ENCODE data around the gene POLE.

POLE gene

GRCh38 chr12:132635076-132635955 lies 51.8 kb downstream of the POLE start:
- 94% methylated on average over 29 of the region's 29 CpGs for WGBS
- Histone ChIP-seq H2BK12ac (ENCODE audit: low read length in 2 of 2) (no peak overlapping the region), H2AK5ac (ENCODE audit: low read length, severe bottlenecking) (no peak overlapping the region), H3K18ac (ENCODE audit: low read depth in 1 of 2, low read length in 2 of 2) (no peak overlapping the region), H3K79me1 (replicated peaks; ENCODE audit: low read length, poor library complexity, severe bottlenecking) (peaks cover 2% of the 10 kb centered on the region), H3K27me3 (ENCODE audit: control insufficient read depth in 1 of 2, insufficient read depth in 1 of 2, low read length in 2 of 2) (no peaks in the 10 kb centered on the region), H2AFZ (ENCODE audit: low read depth, low read length) (no peak overlapping the region), H4K91ac (ENCODE audit: low read length) (peak overlapping the region; percentile 54), H3K27ac (ENCODE audit: low read length, poor library complexity, severe bottlenecking) (no peak overlapping the region), H2BK120ac (ENCODE audit: low read depth, low read length) (no peak overlapping the region), H3K9ac (ENCODE audit: low read length) (no peak overlapping the region), H3K9me3 (ENCODE audit: control insufficient read depth, low read length) (no peaks in the 10 kb centered on the region), H3K14ac (ENCODE audit: low read length in 2 of 2) (no peak overlapping the region), H3K4me2 (ENCODE audit: low read length, poor library complexity, severe bottlenecking) (no peak overlapping the region), H2BK15ac (ENCODE audit: low read depth, poor library complexity, severe bottlenecking) (peak overlapping the region; percentile 37), H3K4me3 (ENCODE audit: insufficient read depth in 1 of 2, low read depth in 1 of 2, low read length in 2 of 2) (no peak overlapping the region), H4K8ac (ENCODE audit: low read length) (no peak overlapping the region), H3K23ac (ENCODE audit: low read length in 2 of 2) (no peak overlapping the region), H2BK5ac (ENCODE audit: low read depth, low read length, poor library complexity, severe bottlenecking) (no peak overlapping the region), H3K4ac (ENCODE audit: low read depth in 1 of 2, low read length in 2 of 2) (no peak overlapping the region), H3K4me1 (ENCODE audit: control insufficient read depth, insufficient read depth, low read depth, low read length) (peaks cover 6% of the 10 kb centered on the region), H3K36me3 (ENCODE audit: control insufficient read depth in 1 of 2, insufficient read depth in 2 of 2, low read depth in 1 of 2, low read length in 2 of 2) (peaks cover 64 to 68% of the 10 kb centered on the region in 2 experiments)
- DNase-seq = no peak

- H3K4me2 ChIP-seq (ENCODE audit: low read length, poor library complexity, severe bottlenecking) = no peak overlapping the region
- no peak overlapping the region for H3K4me3 ChIP-seq (ENCODE audit: insufficient read depth in 1 of 2, low read depth in 1 of 2, low read length in 2 of 2)
- H3K14ac ChIP-seq (ENCODE audit: low read length in 2 of 2) = no peak overlapping the region
- H2BK15ac ChIP-seq (ENCODE audit: low read depth, poor library complexity, severe bottlenecking) = no peak overlapping the region
- H2BK12ac ChIP-seq (ENCODE audit: low read length in 2 of 2) = no peak overlapping the region
- H3K4me1 ChIP-seq (ENCODE audit: control insufficient read depth, insufficient read depth, low read depth, low read length) = peaks cover 6% of the 10 kb centered on the region
- H3K18ac ChIP-seq (ENCODE audit: low read depth in 1 of 2, low read length in 2 of 2) = no peak overlapping the region
- no peak overlapping the region for H3K4ac ChIP-seq (ENCODE audit: low read depth in 1 of 2, low read length in 2 of 2)
- H3K36me3 ChIP-seq (ENCODE audit: control insufficient read depth in 1 of 2, insufficient read depth in 2 of 2, low read depth in 1 of 2, low read length in 2 of 2) = peaks cover 64 to 71% of the 10 kb centered on the region in 2 experiments
- no peak overlapping the region for H3K27ac ChIP-seq (ENCODE audit: low read length, poor library complexity, severe bottlenecking)
- H3K27me3 ChIP-seq (ENCODE audit: control insufficient read depth in 1 of 2, insufficient read depth in 1 of 2, low read length in 2 of 2) = no peaks in the 10 kb centered on the region
- H3K9me3 ChIP-seq (ENCODE audit: control insufficient read depth, low read length) = no peaks in the 10 kb centered on the region
- H4K91ac ChIP-seq (ENCODE audit: low read length) = no peak overlapping the region
- no peak overlapping the region for H3K9ac ChIP-seq (ENCODE audit: low read length)
- no peak overlapping the region for H2BK5ac ChIP-seq (ENCODE audit: low read depth, low read length, poor library complexity, severe bottlenecking)
- no peak overlapping the region for H2BK120ac ChIP-seq (ENCODE audit: low read depth, low read length)
- no peak overlapping the region for H3K23ac ChIP-seq (ENCODE audit: low read length in 2 of 2)
- H3K79me1 ChIP-seq (replicated peaks; ENCODE audit: low read length, poor library complexity, severe bottlenecking) = no peaks in the 10 kb centered on the region
- no peak overlapping the region for H2AK5ac ChIP-seq (ENCODE audit: low read length, severe bottlenecking)
- no peak overlapping the region for H4K8ac ChIP-seq (ENCODE audit: low read length)
- H2AFZ ChIP-seq (ENCODE audit: low read depth, low read length) = no peak overlapping the region
- 96% methylated on average over 21 of the region's 21 CpGs for WGBS
- DNase-seq = no peak
These were observed 52.6 kb downstream of the POLE start for GRCh38 chr12:132634411-132634990.

GRCh38 chr12:132633901-132634300 lies 53.2 kb downstream of the POLE start:
- Histone ChIP-seq H2AFZ (ENCODE audit: low read depth, low read length) (no peak overlapping the region), H3K14ac (ENCODE audit: low read length in 2 of 2) (no peak overlapping the region), H3K79me1 (replicated peaks; ENCODE audit: low read length, poor library complexity, severe bottlenecking) (no peaks in the 10 kb centered on the region), H3K36me3 (ENCODE audit: control insufficient read depth in 1 of 2, insufficient read depth in 2 of 2, low read depth in 1 of 2, low read length in 2 of 2) (peaks cover 63 to 74% of the 10 kb centered on the region in 2 experiments), H2AK5ac (ENCODE audit: low read length, severe bottlenecking) (no peak overlapping the region), H3K4ac (ENCODE audit: low read depth in 1 of 2, low read length in 2 of 2) (no peak overlapping the region), H3K9me3 (ENCODE audit: control insufficient read depth, low read length) (no peaks in the 10 kb centered on the region), H3K27ac (ENCODE audit: low read length, poor library complexity, severe bottlenecking) (no peak overlapping the region), H3K4me2 (ENCODE audit: low read length, poor library complexity, severe bottlenecking) (no peak overlapping the region), H3K4me3 (ENCODE audit: insufficient read depth in 1 of 2, low read depth in 1 of 2, low read length in 2 of 2) (no peak overlapping the region), H3K27me3 (ENCODE audit: control insufficient read depth in 1 of 2, insufficient read depth in 1 of 2, low read length in 2 of 2) (no peaks in the 10 kb centered on the region), H3K4me1 (ENCODE audit: control insufficient read depth, insufficient read depth, low read depth, low read length) (peaks cover under 1% of the 10 kb centered on the region), H4K91ac (ENCODE audit: low read length) (no peak overlapping the region), H3K18ac (ENCODE audit: low read depth in 1 of 2, low read length in 2 of 2) (no peak overlapping the region), H4K8ac (ENCODE audit: low read length) (no peak overlapping the region), H2BK12ac (ENCODE audit: low read length in 2 of 2) (no peak overlapping the region), H2BK120ac (ENCODE audit: low read depth, low read length) (no peak overlapping the region), H2BK15ac (ENCODE audit: low read depth, poor library complexity, severe bottlenecking) (no peak overlapping the region), H3K23ac (ENCODE audit: low read length in 2 of 2) (no peak overlapping the region), H2BK5ac (ENCODE audit: low read depth, low read length, poor library complexity, severe bottlenecking) (no peak overlapping the region), H3K9ac (ENCODE audit: low read length) (no peak overlapping the region)
- DNase-seq = no peak
- 93% methylated on average over 9 of the region's 10 CpGs for WGBS

GRCh38 chr12:132633398-132633797 lies 53.7 kb downstream of the POLE start:
- DNase-seq = no peak
- Histone ChIP-seq H3K9ac (ENCODE audit: low read length) (no peak overlapping the region), H3K4me2 (ENCODE audit: low read length, poor library complexity, severe bottlenecking) (no peak overlapping the region), H3K18ac (ENCODE audit: low read depth in 1 of 2, low read length in 2 of 2) (no peak overlapping the region), H2BK12ac (ENCODE audit: low read length in 2 of 2) (no peak overlapping the region), H3K4me3 (ENCODE audit: insufficient read depth in 1 of 2, low read depth in 1 of 2, low read length in 2 of 2) (no peak overlapping the region), H3K4me1 (ENCODE audit: control insufficient read depth, insufficient read depth, low read depth, low read length) (no peaks in the 10 kb centered on the region), H3K27me3 (ENCODE audit: control insufficient read depth in 1 of 2, insufficient read depth in 1 of 2, low read length in 2 of 2) (no peaks in the 10 kb centered on the region), H2BK15ac (ENCODE audit: low read depth, poor library complexity, severe bottlenecking) (no peak overlapping the region), H2AK5ac (ENCODE audit: low read length, severe bottlenecking) (no peak overlapping the region), H3K27ac (ENCODE audit: low read length, poor library complexity, severe bottlenecking) (no peak overlapping the region), H3K79me1 (replicated peaks; ENCODE audit: low read length, poor library complexity, severe bottlenecking) (no peaks in the 10 kb centered on the region), H2BK5ac (ENCODE audit: low read depth, low read length, poor library complexity, severe bottlenecking) (no peak overlapping the region), H4K91ac (ENCODE audit: low read length) (no peak overlapping the region), H3K36me3 (ENCODE audit: control insufficient read depth in 1 of 2, insufficient read depth in 2 of 2, low read depth in 1 of 2, low read length in 2 of 2) (peaks cover 61 to 77% of the 10 kb centered on the region in 2 experiments), H4K8ac (ENCODE audit: low read length) (no peak overlapping the region), H3K4ac (ENCODE audit: low read depth in 1 of 2, low read length in 2 of 2) (no peak overlapping the region), H3K9me3 (ENCODE audit: control insufficient read depth, low read length) (no peaks in the 10 kb centered on the region), H3K23ac (ENCODE audit: low read length in 2 of 2) (no peak overlapping the region), H2AFZ (ENCODE audit: low read depth, low read length) (no peak overlapping the region), H3K14ac (ENCODE audit: low read length in 2 of 2) (no peak overlapping the region), H2BK120ac (ENCODE audit: low read depth, low read length) (no peak overlapping the region)
- WGBS = over 99% methylated on average over 8 of the region's 8 CpGs
